Stimulated activated CD4-positive, alpha-beta T cell treated with anti-CD3 and anti-CD28 coated beads, TNF-alpha, amount 100 ng/mL, for 24 hours (primary cell): ENCODE results near the gene PRKAG1.

ENCODE experiments used
- DNase-seq, 3 experiments: peaks; one replicate each; pipeline ENCODE4 v3.0.0-alpha.2; 2020; ENCODE audit warnings: low read depth in 3 of 3

The PRKAG1 gene

DNA sequence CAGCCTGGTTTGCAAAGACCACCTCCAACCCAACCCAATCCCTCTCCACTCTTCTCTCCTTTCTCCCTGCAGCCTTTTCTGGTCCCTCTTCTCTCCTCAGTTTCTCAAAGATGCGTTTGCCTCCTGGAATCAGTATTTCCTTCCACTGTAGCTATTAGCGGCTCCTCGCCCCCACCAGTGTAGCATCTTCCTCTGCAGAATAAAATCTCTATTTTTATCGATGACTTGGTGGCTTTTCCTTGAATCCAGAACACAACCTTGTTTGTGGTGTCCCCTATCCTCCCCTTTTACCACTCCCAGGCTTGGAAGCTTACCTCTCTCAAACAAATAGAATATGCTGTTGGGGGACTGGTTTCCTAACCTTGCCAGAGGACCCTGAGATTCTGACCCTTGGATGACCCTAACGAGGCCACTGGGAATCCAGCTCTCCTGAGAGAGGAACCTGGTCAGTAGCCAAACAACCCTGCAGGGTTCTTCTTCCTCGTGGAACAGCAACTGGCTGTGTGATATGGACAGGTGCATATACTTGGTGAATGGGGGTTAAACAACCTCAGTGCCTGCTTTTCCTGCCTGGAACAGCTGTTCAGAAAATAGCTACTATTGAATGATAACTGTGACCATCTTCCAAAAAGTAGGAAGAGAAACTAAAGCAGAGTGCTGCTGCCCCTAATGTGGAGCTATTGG, 36.0 kb downstream of the PRKAG1 start:
- DNase-seq, result no peak

DNA sequence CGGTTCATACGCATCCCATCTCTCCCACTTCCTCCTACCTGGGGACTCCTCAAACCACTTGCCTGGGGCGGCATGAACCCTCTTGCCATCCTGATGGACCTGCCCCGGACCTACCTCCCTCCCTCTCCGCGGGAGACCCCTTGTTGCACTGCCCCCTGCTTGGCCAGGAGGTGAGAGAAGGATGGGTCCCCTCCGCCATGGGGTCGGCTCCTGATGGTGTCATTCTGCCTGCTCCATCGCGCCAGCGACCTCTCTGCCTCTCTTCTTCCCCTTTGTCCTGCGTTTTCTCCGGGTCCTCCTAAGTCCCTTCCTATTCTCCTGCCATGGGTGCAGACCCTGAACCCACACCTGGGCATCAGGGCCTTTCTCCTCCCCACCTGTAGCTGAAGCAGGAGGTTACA, 36.8 kb downstream of the PRKAG1 start:
- DNase-seq, result no peak

DNA sequence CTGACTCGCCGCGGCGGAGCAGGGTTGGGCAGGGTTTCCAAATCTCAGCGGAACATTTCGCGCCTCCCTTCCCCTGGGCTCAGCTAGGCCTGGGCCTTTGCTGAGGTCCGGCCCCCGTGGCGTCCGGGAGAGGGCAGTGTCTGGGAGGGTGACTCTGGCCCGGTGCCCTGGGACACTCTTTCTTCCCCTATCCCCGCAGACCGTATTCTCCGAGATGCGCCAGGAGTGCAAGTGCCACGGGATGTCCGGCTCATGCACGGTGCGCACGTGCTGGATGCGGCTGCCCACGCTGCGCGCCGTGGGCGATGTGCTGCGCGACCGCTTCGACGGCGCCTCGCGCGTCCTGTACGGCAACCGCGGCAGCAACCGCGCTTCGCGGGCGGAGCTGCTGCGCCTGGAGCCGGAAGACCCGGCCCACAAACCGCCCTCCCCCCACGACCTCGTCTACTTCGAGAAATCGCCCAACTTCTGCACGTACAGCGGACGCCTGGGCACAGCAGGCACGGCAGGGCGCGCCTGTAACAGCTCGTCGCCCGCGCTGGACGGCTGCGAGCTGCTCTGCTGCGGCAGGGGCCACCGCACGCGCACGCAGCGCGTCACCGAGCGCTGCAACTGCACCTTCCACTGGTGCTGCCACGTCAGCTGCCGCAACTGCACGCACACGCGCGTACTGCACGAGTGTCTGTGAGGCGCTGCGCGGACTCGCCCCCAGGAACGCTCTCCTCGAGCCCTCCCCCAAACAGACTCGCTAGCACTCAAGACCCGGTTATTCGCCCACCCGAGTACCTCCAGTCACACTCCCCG, 37.4 kb downstream of the PRKAG1 start:
- peak in 1 of 3 experiments; percentile 25 for DNase-seq

DNA sequence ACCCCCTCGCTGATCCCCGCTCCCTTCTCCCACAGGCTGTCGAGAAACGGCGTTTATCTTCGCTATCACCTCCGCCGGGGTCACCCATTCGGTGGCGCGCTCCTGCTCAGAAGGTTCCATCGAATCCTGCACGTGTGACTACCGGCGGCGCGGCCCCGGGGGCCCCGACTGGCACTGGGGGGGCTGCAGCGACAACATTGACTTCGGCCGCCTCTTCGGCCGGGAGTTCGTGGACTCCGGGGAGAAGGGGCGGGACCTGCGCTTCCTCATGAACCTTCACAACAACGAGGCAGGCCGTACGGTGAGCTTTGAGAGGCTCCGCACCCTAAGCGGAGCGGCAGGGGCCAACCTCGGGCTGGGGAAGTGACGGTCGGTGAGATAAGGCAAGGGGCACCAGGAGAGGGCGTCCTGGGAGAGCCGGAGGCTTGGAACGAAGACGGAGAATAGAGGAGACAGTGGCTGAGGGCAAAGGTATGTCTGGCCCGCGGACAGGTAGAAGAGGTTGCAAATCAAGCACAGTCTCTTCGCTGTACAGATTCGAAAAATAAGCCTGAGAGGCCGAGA, 38.1 kb downstream of the PRKAG1 start:
- DNase-seq, result peak in 1 of 3 experiments; percentile 29

DNA sequence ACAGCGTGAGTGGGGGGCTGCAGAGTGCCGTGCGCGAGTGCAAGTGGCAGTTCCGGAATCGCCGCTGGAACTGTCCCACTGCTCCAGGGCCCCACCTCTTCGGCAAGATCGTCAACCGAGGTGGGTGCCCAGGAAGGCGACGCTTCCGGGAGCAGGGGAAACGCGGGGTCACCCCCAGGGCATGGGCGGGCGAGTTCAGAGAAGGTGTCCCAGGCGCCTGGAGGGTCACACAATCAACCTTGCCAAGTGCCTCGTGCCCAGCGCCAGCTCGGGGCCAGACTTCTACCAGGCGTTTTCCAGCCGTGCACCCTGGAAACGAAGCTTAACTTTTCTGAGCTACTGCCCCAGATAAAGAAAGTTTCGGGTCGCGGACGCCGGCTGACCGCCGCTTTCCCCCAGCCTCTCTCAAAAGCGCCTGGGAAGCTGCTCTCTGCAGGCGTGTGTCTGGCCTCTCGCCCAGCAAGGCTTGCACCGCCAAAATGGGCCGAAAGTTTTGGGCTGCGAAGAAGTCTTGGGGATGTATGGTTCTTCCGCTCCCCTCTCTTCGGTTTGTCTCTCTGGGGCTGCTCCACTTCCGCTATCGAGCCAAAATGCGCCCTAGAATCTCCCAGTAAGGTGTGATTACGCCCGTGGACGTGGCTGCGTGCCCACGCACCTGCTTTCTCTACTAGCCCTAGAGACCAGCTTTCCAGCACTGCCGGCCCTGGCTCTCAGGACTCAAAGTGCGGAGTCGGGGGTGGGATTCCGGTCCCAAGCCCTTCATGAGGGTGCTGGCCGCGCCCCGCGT, 38.8 kb downstream of the PRKAG1 start:
- DNase-seq, result no peak

DNA sequence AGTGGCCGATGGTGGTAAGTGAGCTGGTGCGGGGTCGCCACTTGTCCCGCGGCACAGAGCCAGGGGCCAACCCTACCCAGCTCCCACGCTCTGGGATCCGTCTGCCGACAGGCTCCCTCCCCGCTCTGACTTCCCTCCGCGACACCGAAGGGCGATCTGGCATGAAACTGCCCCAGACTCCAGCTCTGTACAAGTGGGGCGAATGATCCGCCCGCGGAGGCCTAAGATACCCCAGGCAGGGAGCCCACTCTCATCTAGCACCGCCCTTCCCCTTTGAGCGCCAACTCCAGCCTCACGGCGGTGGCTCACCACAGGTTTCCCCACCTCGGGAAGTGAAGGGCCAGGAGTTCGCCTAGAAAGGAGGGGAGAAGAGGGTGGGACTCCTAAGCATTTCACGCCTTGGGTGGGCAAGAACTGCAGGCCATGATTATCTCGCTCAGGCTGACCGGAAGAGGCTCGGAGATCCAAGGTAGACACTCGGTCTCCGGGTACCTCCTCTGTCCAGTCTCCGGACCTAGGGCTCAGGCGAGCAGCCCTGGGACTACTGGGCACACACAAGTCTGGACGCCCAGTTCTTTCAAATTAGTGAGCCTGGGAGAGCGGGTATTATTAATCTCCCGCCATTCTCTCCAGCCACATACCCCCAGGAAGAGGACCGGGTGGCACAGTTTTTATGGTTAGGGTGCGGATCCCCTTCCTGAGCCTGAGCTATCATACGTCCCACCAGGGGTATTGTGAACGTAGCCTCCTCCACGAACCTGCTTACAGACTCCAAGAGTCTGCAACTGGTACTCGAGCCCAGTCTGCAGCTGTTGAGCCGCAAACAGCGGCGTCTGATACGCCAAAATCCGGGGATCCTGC, 39.6 kb downstream of the PRKAG1 start:
- DNase-seq, result no peak

DNA sequence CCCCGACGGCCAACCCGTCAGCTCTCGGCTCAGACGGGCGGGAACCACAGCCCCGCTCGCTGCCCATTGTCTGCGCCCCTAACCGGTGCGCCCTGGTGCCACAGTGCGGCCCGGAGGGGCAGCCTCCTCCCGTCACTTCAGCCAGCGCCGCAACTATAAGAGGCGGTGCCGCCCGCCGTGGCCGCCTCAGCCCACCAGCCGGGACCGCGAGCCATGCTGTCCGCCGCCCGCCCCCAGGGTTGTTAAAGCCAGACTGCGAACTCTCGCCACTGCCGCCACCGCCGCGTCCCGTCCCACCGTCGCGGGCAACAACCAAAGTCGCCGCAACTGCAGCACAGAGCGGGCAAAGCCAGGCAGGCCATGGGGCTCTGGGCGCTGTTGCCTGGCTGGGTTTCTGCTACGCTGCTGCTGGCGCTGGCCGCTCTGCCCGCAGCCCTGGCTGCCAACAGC, 40.3 kb downstream of the PRKAG1 start, which contains the start of gene WNT1:
Gene WNT1 (plus strand): TSS at position 32 of the 450 bp plus-strand sequence. CDS start 329 bp downstream, at position 361.
- no peak for DNase-seq

DNA sequence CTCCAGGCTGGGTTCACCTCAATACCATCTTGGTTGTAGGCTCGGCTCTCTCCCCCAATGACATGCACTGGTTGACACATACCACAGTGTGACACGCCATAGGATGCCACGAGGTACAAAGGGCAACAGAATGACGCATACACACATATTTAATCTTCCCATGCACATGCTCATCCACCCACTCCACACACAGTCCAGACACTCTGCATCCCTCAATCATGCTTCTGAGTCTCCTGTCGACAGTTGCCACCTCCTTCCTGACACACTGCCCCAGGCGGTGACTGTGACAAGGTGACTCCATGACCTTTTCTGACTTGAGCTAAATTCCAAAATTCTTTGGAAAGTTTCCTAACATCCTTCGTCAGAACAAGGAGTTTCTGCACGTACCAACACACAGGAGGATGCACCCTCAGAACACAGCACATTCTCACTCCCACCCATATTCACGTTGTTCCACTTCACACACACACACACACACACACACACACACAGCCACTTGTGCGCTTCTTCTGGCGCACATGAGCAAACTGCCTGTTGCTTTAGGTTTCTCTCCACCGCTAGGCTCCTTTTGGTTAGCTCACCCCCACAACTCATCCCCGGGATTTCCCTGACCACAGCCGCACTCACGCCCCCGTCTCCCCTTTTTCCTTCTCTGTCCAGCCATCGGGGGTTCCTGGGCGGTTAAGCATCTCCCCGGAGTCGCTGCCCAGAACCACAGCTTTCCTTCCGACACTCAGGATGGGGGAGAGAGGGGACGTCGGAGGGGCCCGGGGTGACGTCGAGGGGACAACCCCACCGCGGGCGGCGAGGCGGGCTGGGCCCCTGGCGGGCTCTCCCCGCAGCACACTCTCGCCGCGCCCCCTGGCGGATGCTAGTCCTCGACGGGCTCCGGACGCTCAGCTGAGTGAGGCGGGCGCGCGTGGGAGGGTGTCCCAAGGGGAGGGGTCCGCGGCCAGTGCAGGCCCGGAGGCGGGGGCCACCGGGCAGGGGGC, 41.0 kb downstream of the PRKAG1 start:
- peak; percentile 61 to 81 (median 67) for DNase-seq

DNA sequence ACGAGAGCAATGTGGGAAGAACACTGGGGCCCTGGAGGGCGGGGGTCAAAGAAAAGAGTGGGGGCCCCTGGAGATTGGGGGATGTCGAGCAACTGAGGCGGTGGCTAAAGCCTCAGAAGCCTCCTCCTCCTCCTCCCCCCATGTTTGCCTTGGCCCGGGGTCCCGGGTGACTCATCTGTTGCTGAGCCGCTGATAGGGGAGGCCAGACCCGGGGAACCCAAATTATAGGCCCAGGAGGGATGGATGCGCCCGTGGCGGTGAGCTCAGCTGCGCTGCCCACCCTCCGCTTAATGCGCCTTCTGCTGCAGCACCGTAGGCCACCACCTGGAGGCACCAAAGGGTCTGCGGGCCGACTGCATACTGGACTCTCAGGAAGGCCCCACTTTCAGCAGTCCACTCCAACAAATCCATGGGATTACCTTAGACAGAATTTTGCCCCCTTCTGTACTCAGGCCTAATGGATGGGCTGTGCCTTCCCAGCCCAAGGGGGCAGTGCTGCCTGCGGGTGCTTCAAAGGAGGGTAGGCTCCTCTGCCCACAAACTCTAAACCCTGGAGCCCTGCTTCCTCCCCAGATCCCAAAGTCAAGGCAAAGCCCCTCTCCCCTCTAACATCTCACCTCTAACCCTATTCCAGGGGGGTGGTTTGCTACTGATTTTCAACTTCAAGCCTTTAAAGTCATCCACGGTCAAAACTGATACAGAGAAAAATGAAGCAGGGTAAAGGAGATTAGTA, 44.5 kb downstream of the PRKAG1 start:
- DNase-seq, result no peak

DNA sequence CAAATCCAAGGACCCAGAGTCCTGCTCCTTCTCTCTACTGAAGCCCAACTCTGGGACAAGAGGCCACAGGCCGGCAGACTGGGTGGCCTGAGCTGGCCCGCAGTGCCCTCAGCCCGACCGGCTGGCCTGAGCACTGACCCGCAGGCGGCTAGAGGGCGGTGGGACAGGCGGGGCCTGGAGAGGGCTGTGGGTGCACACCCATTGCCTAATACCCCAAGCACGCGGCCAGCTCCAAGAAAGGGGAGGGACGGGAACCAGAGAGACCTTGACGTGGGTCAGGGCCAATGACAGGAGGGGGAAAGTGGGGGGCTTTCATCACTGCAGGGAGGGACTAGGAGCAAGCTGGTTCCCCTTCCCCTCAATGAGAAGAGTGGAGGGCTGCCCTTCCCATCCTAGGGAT, 45.0 kb downstream of the PRKAG1 start:
- no peak for DNase-seq

DNA sequence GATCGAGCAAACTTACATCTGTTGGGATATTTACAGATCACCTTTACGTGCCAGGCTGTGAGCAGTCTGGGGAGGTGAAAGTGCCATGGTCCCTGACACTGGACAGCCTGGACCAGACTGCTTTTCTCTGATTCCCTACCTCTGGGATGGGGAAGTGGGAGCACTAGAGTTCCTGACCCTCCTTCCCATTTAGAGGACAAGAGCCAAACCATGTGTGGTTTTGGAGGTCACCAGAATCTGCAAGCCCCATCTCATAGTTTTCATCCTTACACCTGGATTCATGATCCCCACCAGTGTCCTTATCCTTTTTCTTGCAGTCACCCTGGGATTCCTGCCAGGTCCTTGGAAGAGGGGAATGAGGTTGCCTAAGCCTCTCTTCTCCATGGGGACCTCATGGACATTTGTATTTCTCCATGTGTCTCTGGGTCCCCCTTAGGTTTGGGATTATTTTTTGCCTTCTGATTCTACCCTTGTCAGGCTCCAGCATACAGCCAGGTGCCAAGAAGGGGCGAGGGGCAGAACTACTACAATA, 45.6 kb downstream of the PRKAG1 start:
- no peak for DNase-seq

DNA sequence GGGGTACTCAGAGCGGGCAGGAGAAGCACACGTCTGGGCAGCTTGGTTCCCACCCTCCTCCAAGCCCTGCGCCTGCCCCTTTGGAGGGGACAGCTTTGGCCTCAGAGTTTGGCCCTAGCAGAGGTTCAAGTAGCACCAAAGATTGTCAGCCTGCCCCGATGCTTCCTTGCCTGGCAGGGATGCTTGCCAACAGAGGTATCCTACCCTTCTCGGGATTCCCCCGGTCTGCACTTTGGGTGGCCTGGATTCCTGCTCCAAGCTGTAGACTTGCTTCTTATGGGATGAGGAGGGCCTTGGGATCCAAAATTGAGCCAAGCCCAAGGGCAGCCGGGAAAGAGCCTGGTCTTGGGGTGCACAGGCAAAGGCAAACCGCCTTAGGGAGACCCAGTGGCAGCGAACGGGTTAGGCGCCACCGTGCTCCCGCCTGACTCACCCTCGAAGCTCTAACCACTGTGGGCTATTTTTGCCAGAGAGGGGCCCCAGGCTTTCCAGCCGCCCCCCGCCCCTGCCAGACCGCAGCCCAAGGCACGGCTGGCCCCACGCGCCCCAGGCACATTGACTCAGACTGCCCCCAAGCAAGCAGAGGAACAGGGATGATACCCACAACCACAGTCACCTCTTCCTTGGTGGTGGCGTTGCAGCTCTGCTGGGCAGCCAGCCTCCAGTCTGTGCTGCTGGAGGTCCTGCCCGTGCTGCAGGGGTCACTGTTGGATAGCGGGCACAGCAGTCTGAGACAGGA, 46.2 kb downstream of the PRKAG1 start:
- peak in 1 of 3 experiments; percentile 55 for DNase-seq

DNA sequence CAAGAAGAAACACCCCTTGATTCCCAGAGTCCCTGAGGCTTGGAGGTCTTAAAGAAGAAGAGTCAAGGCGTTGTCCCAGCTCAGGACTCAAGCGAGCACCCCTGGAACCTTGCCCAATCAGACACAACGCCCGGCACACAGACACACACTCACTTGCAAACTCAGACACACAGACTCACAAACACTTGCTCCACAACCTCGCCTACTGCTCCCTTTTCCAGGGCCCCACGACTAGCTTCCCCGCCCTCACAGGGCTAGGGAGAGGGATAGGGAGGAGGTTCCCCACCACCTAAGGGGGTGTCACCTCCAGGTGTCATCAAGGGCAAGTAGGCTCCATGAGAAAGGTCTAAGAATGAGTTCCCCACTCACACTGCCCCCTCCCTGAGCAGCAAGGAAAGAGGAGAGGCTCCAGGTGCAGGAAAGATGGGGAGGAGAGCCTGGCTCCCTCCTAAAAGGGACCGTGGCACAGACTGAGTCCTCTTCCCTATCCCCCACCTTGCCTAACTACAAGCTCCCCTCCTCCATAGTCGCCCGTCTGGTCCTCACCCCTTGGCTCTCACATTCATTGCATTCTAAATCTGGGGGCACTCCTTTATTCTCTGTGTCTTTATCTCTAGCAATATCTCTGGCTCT, 47.8 kb downstream of the PRKAG1 start:
- DNase-seq, result no peak

DNA sequence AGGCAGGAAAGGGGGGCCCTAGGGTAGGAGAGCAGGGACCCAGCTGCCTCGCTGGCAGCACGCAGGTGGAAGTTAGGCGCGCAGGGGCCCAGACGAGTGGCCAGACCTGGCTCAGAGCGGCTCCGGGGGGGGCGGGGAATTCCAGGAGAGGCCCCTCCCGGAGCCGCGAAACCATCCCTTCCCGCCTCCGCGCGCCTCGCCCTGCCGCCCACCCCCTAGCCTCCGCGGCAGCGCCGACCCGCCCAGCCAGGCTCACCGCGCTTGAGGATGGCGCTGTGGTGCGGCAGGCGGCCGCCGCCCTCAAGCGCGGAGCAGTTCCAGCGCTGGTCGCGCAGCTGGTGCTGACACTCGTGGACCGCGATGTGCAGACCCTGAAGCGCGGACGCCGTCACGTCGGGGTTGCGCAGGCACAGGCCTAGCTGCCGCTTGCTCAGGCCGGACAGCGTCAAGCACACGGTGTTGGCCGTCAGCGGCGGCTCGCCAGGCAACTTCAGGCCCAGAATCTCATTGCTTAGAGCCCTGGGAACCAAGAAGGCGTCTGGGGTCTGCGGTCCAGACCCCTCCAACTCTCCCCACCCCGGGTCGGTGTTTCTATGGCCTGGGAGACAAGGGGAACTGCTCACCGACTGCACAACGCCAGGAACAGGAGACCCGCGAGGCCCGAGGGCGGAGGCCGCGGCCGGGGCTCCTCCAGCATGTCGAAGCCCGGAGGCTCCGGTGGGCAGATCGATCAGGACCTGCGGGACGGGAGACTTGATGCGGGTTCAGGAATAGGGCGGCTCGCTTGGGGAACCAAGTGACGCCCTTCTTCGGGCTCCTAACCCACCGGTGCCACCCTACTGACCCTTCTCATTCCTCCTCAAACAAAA, 48.5 kb downstream of the PRKAG1 start:
- peak in 1 of 3 experiments; percentile 43 for DNase-seq

DNA sequence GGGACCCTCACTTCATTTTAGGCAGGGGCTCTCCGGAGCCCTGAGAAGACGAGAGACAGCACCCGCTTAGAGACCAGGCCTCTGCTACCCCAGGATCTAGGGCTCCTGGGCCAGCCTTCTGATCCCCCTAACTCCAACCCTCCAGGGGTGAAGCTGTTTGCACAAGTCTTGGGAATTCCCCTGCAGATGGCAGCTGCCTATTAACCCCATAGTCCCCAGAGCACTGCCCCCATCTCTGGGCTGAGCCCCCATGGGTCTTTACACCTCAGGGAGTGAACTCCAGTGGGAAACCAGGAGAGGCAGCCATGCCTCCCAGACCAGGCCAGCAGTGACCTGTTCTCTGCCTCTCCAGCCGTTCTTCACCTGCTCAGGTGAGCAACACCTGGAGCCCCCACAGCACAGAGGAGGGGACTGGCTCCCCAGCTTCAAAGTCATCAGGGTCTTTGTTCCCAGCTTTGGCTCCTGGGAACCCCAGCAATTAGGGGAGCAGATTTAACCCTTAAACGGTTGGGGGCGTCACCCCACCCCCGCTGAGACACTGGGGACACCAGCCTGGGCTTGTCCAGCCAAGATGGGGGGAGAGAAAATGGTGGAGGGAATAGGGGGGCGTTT, 49.3 kb downstream of the PRKAG1 start:
- no peak for DNase-seq

DNA sequence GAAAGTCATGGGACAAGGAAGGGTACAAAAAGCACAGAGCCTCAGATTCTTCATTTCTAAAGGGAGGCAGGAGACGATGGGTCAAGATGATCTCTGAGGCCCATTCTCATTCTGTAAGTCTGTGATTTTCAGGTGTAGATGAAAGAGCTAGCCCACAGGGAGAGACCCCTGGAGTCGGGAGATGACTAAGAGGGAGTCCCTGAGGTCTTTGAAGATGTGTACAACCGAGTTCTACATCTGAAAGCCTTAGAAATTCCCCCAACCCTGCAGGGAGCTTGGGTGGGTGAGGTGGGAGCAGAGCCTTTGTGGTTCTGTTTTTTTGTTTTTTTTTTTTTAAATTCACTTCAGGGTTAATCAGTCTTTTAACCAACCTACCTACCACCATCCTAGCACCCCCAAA, 50.1 kb downstream of the PRKAG1 start:
- DNase-seq, result no peak
